Measurements from ENCODE around the gene CNTNAP5. TPM values are rescaled to one million over a fixed set of nuclear protein-coding genes. Genes with fewer than 3 reads are reported as not detected.
"Not testable (repeated sequence)": the region's sequence is repeated elsewhere in the genome, so short reads cannot be mapped to it uniquely, and the experiment has no call there.

The CNTNAP5 gene
- polyA plus RNA-seq, 1 donor, result 2.2 TPM

GRCh38 chr2:124395961-124396360, 370.9 kb downstream of the CNTNAP5 start:
- Histone ChIP-seq H3K36me3 (ENCODE audit: control insufficient read depth, insufficient read depth, low read length) (no peaks in the 10 kb centered on the region), H3K9me3 (ENCODE audit: control insufficient read depth, low read depth, low read length) (no peaks in the 10 kb centered on the region), H3K4me1 (ENCODE audit: control insufficient read depth, insufficient read depth, low read length) (no peaks in the 10 kb centered on the region), H3K4me3 (ENCODE audit: low read length) (no peak overlapping the region), H3K27me3 (ENCODE audit: control insufficient read depth, insufficient read depth, low read length) (no peaks in the 10 kb centered on the region), H3K27ac (ENCODE audit: low read length) (no peak overlapping the region)
- WGBS (ENCODE audit: insufficient coverage, low lambda C conversion rate), result no CpG with 5 or more reads among the region's 3 CpGs
- no peak for DNase-seq

GRCh38 chr2:124402274-124402673, 377.2 kb downstream of the CNTNAP5 start:
- no peak overlapping the region for H3K4me3 ChIP-seq (ENCODE audit: low read length)
- H3K27me3 ChIP-seq (ENCODE audit: control insufficient read depth, insufficient read depth, low read length), result no peaks in the 10 kb centered on the region
- H3K9me3 ChIP-seq (ENCODE audit: control insufficient read depth, low read depth, low read length), result no peaks in the 10 kb centered on the region
- H3K36me3 ChIP-seq (ENCODE audit: control insufficient read depth, insufficient read depth, low read length), result no peaks in the 10 kb centered on the region
- H3K27ac ChIP-seq (ENCODE audit: low read length), result no peak overlapping the region
- DNase-seq, result no peak
- WGBS (ENCODE audit: insufficient coverage, low lambda C conversion rate), result no CpG with 5 or more reads among the region's 3 CpGs
- no peaks in the 10 kb centered on the region for H3K4me1 ChIP-seq (ENCODE audit: control insufficient read depth, insufficient read depth, low read length)

GRCh38 chr2:124407836-124408534, 382.9 kb downstream of the CNTNAP5 start:
- not testable (repeated sequence) for H3K4me1 ChIP-seq (ENCODE audit: control insufficient read depth, insufficient read depth, low read length); H3K27ac ChIP-seq (ENCODE audit: low read length); H3K27me3 ChIP-seq (ENCODE audit: control insufficient read depth, insufficient read depth, low read length); H3K9me3 ChIP-seq (ENCODE audit: control insufficient read depth, low read depth, low read length); DNase-seq; H3K36me3 ChIP-seq (ENCODE audit: control insufficient read depth, insufficient read depth, low read length); H3K4me3 ChIP-seq (ENCODE audit: low read length)
- WGBS (ENCODE audit: insufficient coverage, low lambda C conversion rate), result no CpG with 5 or more reads among the region's 35 CpGs

- no peak for DNase-seq
- H3K27me3 ChIP-seq (ENCODE audit: control insufficient read depth, insufficient read depth, low read length), result no peaks in the 10 kb centered on the region
- no peaks in the 10 kb centered on the region for H3K36me3 ChIP-seq (ENCODE audit: control insufficient read depth, insufficient read depth, low read length)
- 100% methylated on average over 1 of the region's 1 CpG for WGBS (ENCODE audit: insufficient coverage, low lambda C conversion rate)
- no peak overlapping the region for H3K27ac ChIP-seq (ENCODE audit: low read length)
- no peak overlapping the region for H3K4me3 ChIP-seq (ENCODE audit: low read length)
- H3K4me1 ChIP-seq (ENCODE audit: control insufficient read depth, insufficient read depth, low read length), result no peaks in the 10 kb centered on the region
- H3K9me3 ChIP-seq (ENCODE audit: control insufficient read depth, low read depth, low read length), result no peaks in the 10 kb centered on the region
Measured at GRCh38 chr2:124424074-124424473, 399.0 kb downstream of the CNTNAP5 start.

GRCh38 chr2:124426122-124426521, 401.0 kb downstream of the CNTNAP5 start:
- DNase-seq, result no peak
- Histone ChIP-seq H3K27ac (ENCODE audit: low read length) (no peak overlapping the region), H3K4me1 (ENCODE audit: control insufficient read depth, insufficient read depth, low read length) (no peaks in the 10 kb centered on the region), H3K9me3 (ENCODE audit: control insufficient read depth, low read depth, low read length) (no peaks in the 10 kb centered on the region), H3K27me3 (ENCODE audit: control insufficient read depth, insufficient read depth, low read length) (no peaks in the 10 kb centered on the region), H3K36me3 (ENCODE audit: control insufficient read depth, insufficient read depth, low read length) (no peaks in the 10 kb centered on the region), H3K4me3 (ENCODE audit: low read length) (no peak overlapping the region)
- 100% methylated on average over 2 of the region's 2 CpGs for WGBS (ENCODE audit: insufficient coverage, low lambda C conversion rate)

GRCh38 chr2:124426625-124427024, 401.5 kb downstream of the CNTNAP5 start:
- Histone ChIP-seq H3K27me3 (ENCODE audit: control insufficient read depth, insufficient read depth, low read length) (no peaks in the 10 kb centered on the region), H3K9me3 (ENCODE audit: control insufficient read depth, low read depth, low read length) (no peaks in the 10 kb centered on the region), H3K4me3 (ENCODE audit: low read length) (no peak overlapping the region), H3K27ac (ENCODE audit: low read length) (no peak overlapping the region), H3K4me1 (ENCODE audit: control insufficient read depth, insufficient read depth, low read length) (no peaks in the 10 kb centered on the region), H3K36me3 (ENCODE audit: control insufficient read depth, insufficient read depth, low read length) (no peaks in the 10 kb centered on the region)
- DNase-seq, result no peak
- no CpG with 5 or more reads among the region's 2 CpGs for WGBS (ENCODE audit: insufficient coverage, low lambda C conversion rate)

- Histone ChIP-seq H3K4me1 (ENCODE audit: control insufficient read depth, insufficient read depth, low read length) (no peaks in the 10 kb centered on the region), H3K4me3 (ENCODE audit: low read length) (no peak overlapping the region), H3K27me3 (ENCODE audit: control insufficient read depth, insufficient read depth, low read length) (no peaks in the 10 kb centered on the region), H3K27ac (ENCODE audit: low read length) (no peak overlapping the region), H3K9me3 (ENCODE audit: control insufficient read depth, low read depth, low read length) (no peaks in the 10 kb centered on the region), H3K36me3 (ENCODE audit: control insufficient read depth, insufficient read depth, low read length) (no peaks in the 10 kb centered on the region)
- no CpG with 5 or more reads among the region's 1 CpG for WGBS (ENCODE audit: insufficient coverage, low lambda C conversion rate)
- no peak for DNase-seq
Measured at GRCh38 chr2:124437811-124438210, 412.7 kb downstream of the CNTNAP5 start.

- H3K9me3 ChIP-seq (ENCODE audit: control insufficient read depth, low read depth, low read length), result no peaks in the 10 kb centered on the region
- no peaks in the 10 kb centered on the region for H3K4me1 ChIP-seq (ENCODE audit: control insufficient read depth, insufficient read depth, low read length)
- H3K36me3 ChIP-seq (ENCODE audit: control insufficient read depth, insufficient read depth, low read length), result no peaks in the 10 kb centered on the region
- DNase-seq, result no peak
- H3K4me3 ChIP-seq (ENCODE audit: low read length), result no peak overlapping the region
- H3K27me3 ChIP-seq (ENCODE audit: control insufficient read depth, insufficient read depth, low read length), result no peaks in the 10 kb centered on the region
- no peak overlapping the region for H3K27ac ChIP-seq (ENCODE audit: low read length)
- 37% methylated on average over 2 of the region's 2 CpGs for WGBS (ENCODE audit: insufficient coverage, low lambda C conversion rate)
Measured at GRCh38 chr2:124450481-124450880, 425.4 kb downstream of the CNTNAP5 start.

- no peaks in the 10 kb centered on the region for H3K9me3 ChIP-seq (ENCODE audit: control insufficient read depth, low read depth, low read length)
- H3K27ac ChIP-seq (ENCODE audit: low read length), result no peak overlapping the region
- no peaks in the 10 kb centered on the region for H3K36me3 ChIP-seq (ENCODE audit: control insufficient read depth, insufficient read depth, low read length)
- WGBS (ENCODE audit: insufficient coverage, low lambda C conversion rate), result no CpG with 5 or more reads among the region's 2 CpGs
- H3K27me3 ChIP-seq (ENCODE audit: control insufficient read depth, insufficient read depth, low read length), result no peaks in the 10 kb centered on the region
- no peak for DNase-seq
- no peak overlapping the region for H3K4me3 ChIP-seq (ENCODE audit: low read length)
- no peaks in the 10 kb centered on the region for H3K4me1 ChIP-seq (ENCODE audit: control insufficient read depth, insufficient read depth, low read length)
Measured at GRCh38 chr2:124476291-124476690, 451.2 kb downstream of the CNTNAP5 start.

- no peak for DNase-seq
- no peak overlapping the region for H3K27ac ChIP-seq (ENCODE audit: low read length)
- no peak overlapping the region for H3K4me3 ChIP-seq (ENCODE audit: low read length)
- no peaks in the 10 kb centered on the region for H3K36me3 ChIP-seq (ENCODE audit: control insufficient read depth, insufficient read depth, low read length)
- H3K9me3 ChIP-seq (ENCODE audit: control insufficient read depth, low read depth, low read length), result no peaks in the 10 kb centered on the region
- H3K27me3 ChIP-seq (ENCODE audit: control insufficient read depth, insufficient read depth, low read length), result no peaks in the 10 kb centered on the region
- no CpG with 5 or more reads among the region's 6 CpGs for WGBS (ENCODE audit: insufficient coverage, low lambda C conversion rate)
- H3K4me1 ChIP-seq (ENCODE audit: control insufficient read depth, insufficient read depth, low read length), result no peaks in the 10 kb centered on the region
Measured at GRCh38 chr2:124478761-124479160, 453.7 kb downstream of the CNTNAP5 start.

GRCh38 chr2:124480958-124481357, 455.9 kb downstream of the CNTNAP5 start:
- Histone ChIP-seq H3K9me3 (ENCODE audit: control insufficient read depth, low read depth, low read length) (no peaks in the 10 kb centered on the region), H3K4me1 (ENCODE audit: control insufficient read depth, insufficient read depth, low read length) (no peaks in the 10 kb centered on the region), H3K4me3 (ENCODE audit: low read length) (no peak overlapping the region), H3K36me3 (ENCODE audit: control insufficient read depth, insufficient read depth, low read length) (no peaks in the 10 kb centered on the region), H3K27me3 (ENCODE audit: control insufficient read depth, insufficient read depth, low read length) (no peaks in the 10 kb centered on the region), H3K27ac (ENCODE audit: low read length) (no peak overlapping the region)
- WGBS (ENCODE audit: insufficient coverage, low lambda C conversion rate), result 89% methylated on average over 3 of the region's 4 CpGs
- no peak for DNase-seq
